Measurements from ENCODE around the gene SULF2.

Gene SULF2

GRCh38 chr20:47737923-47738322 lies 47.4 kb downstream of the SULF2 start:
- DNase-seq (ENCODE audit: low read depth in 2 of 2) = no peak

- no peak for DNase-seq (ENCODE audit: low read depth in 2 of 2)
Measured at GRCh38 chr20:47736570-47737152, 48.6 kb downstream of the SULF2 start.

- DNase-seq (ENCODE audit: low read depth in 2 of 2) = no peak
Measured at GRCh38 chr20:47735412-47736400, 49.6 kb downstream of the SULF2 start.

- no peak for DNase-seq (ENCODE audit: low read depth in 2 of 2)
Measured at GRCh38 chr20:47734870-47735269, 50.4 kb downstream of the SULF2 start.

GRCh38 chr20:47733892-47734291 lies 51.4 kb downstream of the SULF2 start:
- no peak for DNase-seq (ENCODE audit: low read depth in 2 of 2)

GRCh38 chr20:47730744-47731143 lies 54.5 kb downstream of the SULF2 start:
- no peak for DNase-seq (ENCODE audit: low read depth in 2 of 2)

GRCh38 chr20:47729472-47729871 lies 55.8 kb downstream of the SULF2 start:
- DNase-seq (ENCODE audit: low read depth in 2 of 2) = no peak

- no peak for DNase-seq (ENCODE audit: low read depth in 2 of 2)
Measured at GRCh38 chr20:47727909-47728361, 57.3 kb downstream of the SULF2 start.

GRCh38 chr20:47727170-47727880 lies 58.0 kb downstream of the SULF2 start:
- DNase-seq (ENCODE audit: low read depth in 2 of 2) = peak; percentile 23 to 52

- no peak for DNase-seq (ENCODE audit: low read depth in 2 of 2)
Measured at GRCh38 chr20:47726632-47727031, 58.6 kb downstream of the SULF2 start.

GRCh38 chr20:47725248-47725973 lies 59.9 kb downstream of the SULF2 start:
- DNase-seq (ENCODE audit: low read depth in 2 of 2) = peak; percentile 65 to 72

GRCh38 chr20:47724910-47725247 lies 60.4 kb downstream of the SULF2 start:
- no peak for DNase-seq (ENCODE audit: low read depth in 2 of 2)

GRCh38 chr20:47724396-47724795 lies 60.9 kb downstream of the SULF2 start:
- DNase-seq (ENCODE audit: low read depth in 2 of 2) = no peak

GRCh38 chr20:47723322-47723721 lies 62.0 kb downstream of the SULF2 start:
- DNase-seq (ENCODE audit: low read depth in 2 of 2) = no peak

- DNase-seq (ENCODE audit: low read depth in 2 of 2) = no peak
Measured at GRCh38 chr20:47720636-47721427, 64.4 kb downstream of the SULF2 start.

GRCh38 chr20:47719625-47720024 lies 65.7 kb downstream of the SULF2 start:
- DNase-seq (ENCODE audit: low read depth in 2 of 2) = no peak

GRCh38 chr20:47719211-47719610 lies 66.1 kb downstream of the SULF2 start:
- DNase-seq (ENCODE audit: low read depth in 2 of 2) = no peak

- DNase-seq (ENCODE audit: low read depth in 2 of 2) = no peak
Measured at GRCh38 chr20:47718398-47718797, 66.9 kb downstream of the SULF2 start.

- no peak for DNase-seq (ENCODE audit: low read depth in 2 of 2)
Measured at GRCh38 chr20:47717421-47717820, 67.9 kb downstream of the SULF2 start.

- no peak for DNase-seq (ENCODE audit: low read depth in 2 of 2)
Measured at GRCh38 chr20:47713878-47714450, 71.3 kb downstream of the SULF2 start.

GRCh38 chr20:47713163-47713562 lies 72.1 kb downstream of the SULF2 start:
- no peak for DNase-seq (ENCODE audit: low read depth in 2 of 2)
